Measurements from ENCODE around the gene FBXL19.
A peak's percentile ranks its signal among the peaks of the same experiment; 100 is the strongest.
"Not testable (repeated sequence)": the region's sequence is repeated elsewhere in the genome, so short reads cannot be mapped to it uniquely, and the experiment has no call there.

Gene FBXL19

GRCh38 chr16:30922420-30922959 is 882 bp upstream of the FBXL19 start:
- peak; percentile 99 for DNase-seq

GRCh38 chr16:30922960-30923535 is 324 bp upstream of the FBXL19 start:
- peak; percentile 91 for DNase-seq

- DNase-seq: no peak
These were observed 922 bp downstream of the FBXL19 start for GRCh38 chr16:30924076-30924912.

- DNase-seq: no peak
These were observed 1.7 kb downstream of the FBXL19 start for GRCh38 chr16:30924913-30925631.

- no peak for DNase-seq
These were observed 2.2 kb downstream of the FBXL19 start for GRCh38 chr16:30925632-30925987.

- DNase-seq: no peak
These were observed 2.8 kb downstream of the FBXL19 start for GRCh38 chr16:30925995-30926811.

- DNase-seq: no peak
These were observed 3.8 kb downstream of the FBXL19 start for GRCh38 chr16:30926937-30927788.

GRCh38 chr16:30927789-30928378 is 4.5 kb downstream of the FBXL19 start:
- no peak for DNase-seq

GRCh38 chr16:30928390-30928789 is 5.0 kb downstream of the FBXL19 start:
- no peak for DNase-seq

- DNase-seq: no peak
These were observed 5.8 kb downstream of the FBXL19 start for GRCh38 chr16:30929167-30929566.

GRCh38 chr16:30930160-30930571 is 6.8 kb downstream of the FBXL19 start:
- DNase-seq: no peak

GRCh38 chr16:30931068-30931650 is 7.8 kb downstream of the FBXL19 start:
- DNase-seq: no peak

- no peak for DNase-seq
These were observed 11.6 kb downstream of the FBXL19 start for GRCh38 chr16:30934827-30935557.

- no peak for DNase-seq
These were observed 14.3 kb downstream of the FBXL19 start for GRCh38 chr16:30937692-30938091.

- DNase-seq: not testable (repeated sequence)
These were observed 16.2 kb downstream of the FBXL19 start for GRCh38 chr16:30939571-30939970.

- DNase-seq: peak; percentile 36
These were observed 18.4 kb downstream of the FBXL19 start for GRCh38 chr16:30941600-30942425.

GRCh38 chr16:30942426-30942806 is 19.0 kb downstream of the FBXL19 start:
- DNase-seq: no peak

GRCh38 chr16:30944352-30944751 is 21.0 kb downstream of the FBXL19 start:
- no peak for DNase-seq

Data from effector CD8-positive, alpha-beta T cell (primary cell).